GM11168 (cell line): ENCODE results near the gene HAUS3.

ENCODE experiments used
- in situ Hi-C: fragments of 300-500 bp; cut with MboI; formaldehyde crosslinking; loops from one replicate; pipeline ENCODE4 v1.12.0; 2022; ENCODE audit warnings: low sequenced_read_pairs; ENCODE audit not compliant: unreplicated experiment

HAUS3 gene

DNA sequence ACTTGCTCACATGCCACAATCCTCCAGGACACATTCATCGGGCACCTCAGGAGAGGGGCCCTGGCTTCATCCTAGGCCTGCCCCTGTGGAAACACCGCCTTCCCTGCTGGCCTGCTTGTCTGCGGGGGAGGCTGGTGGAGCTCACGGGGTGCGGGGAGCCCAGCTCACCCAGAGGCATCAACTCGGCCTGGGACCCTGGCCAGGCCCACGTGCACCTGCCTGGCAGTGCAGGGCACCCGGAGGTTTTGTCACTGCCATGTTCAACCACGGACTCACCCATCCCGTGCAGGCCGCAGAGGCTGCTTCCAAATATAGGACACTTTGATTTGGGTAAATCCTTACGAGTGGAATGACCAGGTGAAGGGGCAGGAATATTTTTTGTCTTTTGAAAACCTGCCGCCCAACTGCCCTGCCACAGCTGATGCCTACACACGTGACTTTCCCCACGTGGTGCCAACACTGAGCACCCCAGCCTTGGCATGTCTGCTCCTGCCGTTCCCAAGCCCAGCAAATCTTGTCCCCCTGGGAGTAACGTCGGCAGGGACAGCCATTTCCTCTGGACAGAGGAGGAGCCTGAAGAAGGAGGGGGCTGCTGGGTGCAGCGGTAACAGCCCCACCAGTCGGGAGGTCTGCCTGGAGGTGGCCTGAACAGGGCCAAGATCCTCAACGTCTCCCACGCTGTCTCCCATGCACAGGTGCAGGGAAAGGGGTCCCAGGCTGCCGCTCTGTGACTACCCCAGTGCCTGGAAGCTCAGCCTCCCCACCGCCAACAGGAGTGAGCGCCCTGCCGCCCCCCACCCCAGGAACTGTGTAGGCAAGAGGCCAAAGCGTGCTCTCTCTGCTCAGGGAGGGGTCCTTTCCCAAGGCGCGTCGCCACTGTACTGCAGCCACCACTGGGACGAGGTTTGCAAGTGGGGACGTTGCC is 11.5 kb upstream of the HAUS3 start:
- in situ Hi-C loops: no loop called here

DNA sequence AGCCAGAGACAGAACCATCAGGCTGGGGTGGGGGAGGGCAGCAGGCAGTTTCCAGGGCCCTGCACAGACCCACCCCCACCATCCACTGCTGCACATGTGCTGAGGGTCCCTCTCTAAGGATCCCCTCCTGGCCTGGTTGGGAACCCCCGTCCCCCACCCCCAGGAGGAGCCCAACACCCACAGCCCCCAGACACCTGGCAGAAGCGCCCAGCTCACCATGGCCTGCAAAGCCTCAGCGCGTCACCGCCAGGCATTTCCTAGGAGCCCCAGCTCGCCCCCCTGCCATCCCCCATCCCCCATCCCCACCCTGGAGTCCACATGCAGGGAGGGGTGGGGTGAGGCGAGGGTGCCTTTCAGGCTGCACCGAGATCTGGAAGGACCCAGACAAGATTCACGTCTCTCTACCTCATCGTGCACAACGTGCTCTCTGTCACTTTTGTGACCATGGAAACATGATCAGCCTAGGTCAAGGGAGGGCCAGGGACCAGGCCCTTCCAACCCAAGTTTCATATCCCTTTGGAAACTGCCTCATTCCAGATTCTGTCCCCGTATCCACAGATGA is 10.7 kb upstream of the HAUS3 start:
- in situ Hi-C loops: no loop called here

DNA sequence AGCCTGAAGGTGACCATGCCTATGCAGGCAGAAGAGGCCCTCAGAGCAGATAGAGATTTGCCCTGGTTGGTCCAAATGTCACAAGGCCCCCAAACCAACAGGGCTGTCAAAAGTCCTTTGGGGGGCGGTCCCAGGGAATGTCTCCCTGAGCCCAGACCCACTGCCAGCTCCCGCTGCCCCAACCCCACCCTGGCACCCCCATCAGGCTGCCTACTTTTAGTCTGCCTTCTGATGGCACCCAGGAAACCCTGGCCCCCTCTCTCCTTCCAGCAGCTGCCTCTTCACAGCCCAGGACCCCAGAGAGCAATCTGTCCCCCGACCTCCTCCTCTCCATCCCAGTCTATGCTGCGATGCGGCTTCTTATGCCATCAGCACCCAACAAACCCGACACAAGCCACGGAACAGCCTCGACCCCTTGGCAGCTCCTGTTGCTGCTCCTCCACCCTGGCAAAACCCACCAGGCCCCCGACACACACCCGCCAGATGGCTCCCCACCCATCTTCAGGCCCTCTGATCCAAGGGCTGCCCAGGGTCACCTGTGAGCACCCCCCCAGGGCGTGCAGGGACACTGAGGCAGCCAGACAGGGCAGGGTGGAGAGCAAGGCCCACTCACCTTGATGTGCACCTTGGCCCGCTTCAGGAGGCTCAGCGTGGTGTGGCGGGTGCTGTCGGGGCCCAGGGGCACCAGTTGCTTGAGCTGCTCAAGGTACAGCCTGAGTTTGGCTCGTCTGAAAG is 10.0 kb upstream of the HAUS3 start:
- in situ Hi-C loops: no loop called here

DNA sequence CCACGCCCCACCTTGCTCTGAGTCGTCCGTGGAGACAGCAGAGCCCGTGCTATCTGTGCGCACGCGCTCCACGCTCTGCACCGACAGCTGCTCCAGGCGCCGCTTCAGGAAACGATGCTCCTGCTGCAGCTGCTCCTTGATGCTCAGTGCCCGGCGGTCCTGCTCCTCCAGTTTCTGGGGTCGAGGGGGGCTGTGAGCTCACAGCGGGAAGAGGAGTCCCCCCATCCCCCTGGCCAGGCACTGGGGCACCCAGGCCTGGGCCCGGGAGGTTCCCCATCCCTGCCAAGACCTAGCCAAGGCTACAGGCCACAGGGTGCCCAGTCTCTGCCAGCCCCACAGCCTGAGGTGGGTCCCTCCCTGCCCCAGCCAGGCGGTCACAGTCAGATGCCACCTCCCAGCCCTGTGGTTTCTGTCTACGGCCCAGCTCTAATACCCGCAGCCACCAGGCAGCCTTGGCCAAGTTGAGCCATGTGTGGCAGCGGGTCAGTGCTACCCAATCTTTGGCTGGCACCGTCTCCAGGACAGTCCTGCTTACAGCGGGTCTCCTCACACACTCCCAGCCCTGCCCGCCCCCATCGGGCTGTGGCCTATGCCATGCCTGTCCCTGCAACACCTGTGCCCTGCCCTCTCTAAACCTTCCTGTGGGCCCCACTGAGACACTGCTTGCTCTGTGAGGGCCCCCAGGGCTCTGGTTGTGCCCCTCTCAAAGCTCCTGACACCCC is 9.3 kb upstream of the HAUS3 start:
- in situ Hi-C loops: no loop called here

DNA sequence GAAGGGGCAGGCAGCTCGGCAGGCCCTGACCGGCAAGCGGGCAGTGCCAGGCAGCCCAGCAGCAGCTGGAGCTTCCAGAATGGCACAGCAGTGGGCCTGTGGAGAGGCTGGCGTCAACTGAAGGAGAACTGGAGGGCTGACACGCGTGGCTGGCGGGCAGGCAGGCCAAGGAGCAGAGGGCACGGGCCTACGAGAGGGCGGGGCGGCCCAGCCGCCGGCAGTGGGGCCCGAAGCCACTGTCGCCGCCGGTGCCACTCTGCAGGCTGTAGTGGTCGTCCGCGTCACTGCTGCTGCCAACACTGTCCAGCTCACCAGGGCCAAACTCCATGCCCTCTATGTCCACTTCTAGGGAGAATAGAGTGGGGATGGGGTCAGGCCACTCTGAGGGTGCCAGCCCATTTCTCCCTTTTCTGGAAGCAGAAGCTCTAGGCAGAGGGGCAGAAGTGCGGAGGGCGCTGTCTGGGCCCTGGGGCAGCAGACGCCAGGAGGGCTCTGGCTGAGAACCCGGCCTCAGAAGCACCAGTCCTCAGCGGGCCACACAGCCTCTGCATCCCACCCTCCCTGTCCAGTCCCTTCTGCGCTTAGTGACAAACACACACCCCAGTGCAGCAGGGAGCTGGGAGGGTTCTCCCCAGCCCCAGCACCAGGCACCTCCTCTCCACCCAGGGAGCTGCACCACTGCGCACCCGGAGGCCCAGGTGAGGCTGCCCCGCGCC is 8.6 kb upstream of the HAUS3 start:
- in situ Hi-C loops: no loop called here

DNA sequence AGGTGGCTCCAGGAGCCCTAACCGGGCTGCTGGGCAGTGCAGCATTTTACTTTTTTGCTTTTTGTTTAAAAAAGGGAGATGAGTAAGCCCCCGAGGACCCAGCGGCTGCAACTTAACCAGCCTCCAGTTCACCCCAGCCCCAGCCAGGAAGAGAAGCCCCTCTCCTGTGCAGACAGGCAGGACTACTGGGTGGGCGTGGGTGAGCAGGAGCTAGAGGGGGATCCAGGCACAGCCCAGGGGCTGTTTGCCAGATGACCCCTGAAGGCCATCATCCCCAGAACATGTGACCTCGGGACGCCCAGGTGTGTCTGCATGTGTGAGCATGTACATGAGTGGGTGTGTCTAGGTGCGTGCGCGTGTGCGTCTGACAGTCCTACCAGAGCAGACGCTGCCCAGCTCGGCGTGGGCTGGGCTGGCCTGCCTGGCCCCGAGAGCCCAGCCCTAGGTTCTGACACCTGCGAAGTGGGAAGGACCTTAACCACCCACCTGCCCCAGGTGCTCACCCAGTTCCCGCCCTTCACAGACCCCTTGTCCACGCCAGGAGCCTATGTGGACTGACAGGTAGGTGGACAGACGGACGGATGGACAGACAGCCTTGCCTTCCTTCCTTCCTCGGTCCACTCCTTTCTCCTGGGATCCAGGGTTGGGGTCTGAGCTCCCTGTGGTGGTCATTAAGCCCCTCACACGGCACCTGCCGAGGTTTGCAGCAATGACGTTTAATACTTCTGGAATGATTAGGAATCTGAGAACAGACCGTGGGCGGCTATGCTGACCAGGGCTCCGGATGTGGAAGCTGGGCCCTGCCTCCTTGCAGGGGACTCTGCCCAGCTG is 7.8 kb upstream of the HAUS3 start:
- in situ Hi-C loops: no loop called here

DNA sequence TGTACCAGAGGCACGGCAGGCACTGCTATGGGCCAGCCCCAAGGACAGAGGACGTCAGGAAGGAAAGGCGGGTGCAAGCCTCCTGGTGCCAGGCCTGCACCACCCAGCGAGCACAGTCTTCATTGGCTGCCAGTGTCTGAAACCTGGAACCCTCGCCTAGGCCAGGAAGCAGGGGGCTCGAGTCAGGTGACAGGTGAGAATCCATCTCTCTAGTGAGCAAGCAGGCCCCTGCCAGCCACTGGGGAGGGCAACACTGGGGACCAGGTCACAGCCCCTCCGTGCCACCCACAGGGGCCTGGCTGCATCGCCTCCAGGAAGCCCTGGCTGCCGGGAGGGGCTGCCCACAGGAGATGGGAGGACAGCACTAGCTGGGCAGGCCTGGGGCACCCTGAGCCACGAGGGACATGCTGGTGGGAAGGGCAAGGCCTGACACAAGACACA is 6.9 kb upstream of the HAUS3 start:
- in situ Hi-C loops: no loop called here

DNA sequence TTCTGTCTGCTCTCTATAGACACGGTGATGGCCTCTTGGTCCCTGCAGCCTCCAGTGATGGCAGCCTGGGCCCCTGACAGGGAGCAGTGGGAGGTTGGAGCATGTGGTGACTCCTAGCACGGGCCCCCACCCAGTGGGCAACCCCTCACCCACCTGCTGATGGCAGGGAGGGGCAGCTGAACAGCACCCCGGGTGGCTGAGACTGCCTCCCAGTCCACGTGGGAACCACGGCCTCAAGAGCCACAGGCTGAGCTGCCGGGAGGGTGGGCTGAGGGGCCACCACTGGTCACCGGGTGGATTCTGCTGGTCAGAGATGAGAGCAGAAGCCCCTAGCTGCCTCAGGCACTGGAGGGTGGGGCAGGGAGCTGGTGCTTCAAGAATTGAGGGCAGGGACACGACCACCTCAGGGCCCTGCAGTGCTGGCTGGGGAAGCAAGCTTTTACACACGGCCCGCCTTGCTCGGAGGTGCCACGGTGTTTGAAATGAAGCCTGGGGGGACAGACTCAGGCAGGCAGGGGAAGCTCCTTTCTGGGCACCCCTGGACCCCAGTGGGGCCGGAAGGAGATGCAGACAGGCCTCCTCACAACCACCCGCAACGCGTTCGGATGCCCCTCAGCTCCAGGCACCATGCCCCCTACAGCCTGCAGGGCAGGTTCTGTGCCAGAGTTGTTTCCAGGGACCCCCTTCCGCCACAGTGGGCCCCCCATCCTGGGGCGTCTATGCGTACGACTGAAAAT is 6.3 kb upstream of the HAUS3 start:
- in situ Hi-C loops: no loop called here

DNA sequence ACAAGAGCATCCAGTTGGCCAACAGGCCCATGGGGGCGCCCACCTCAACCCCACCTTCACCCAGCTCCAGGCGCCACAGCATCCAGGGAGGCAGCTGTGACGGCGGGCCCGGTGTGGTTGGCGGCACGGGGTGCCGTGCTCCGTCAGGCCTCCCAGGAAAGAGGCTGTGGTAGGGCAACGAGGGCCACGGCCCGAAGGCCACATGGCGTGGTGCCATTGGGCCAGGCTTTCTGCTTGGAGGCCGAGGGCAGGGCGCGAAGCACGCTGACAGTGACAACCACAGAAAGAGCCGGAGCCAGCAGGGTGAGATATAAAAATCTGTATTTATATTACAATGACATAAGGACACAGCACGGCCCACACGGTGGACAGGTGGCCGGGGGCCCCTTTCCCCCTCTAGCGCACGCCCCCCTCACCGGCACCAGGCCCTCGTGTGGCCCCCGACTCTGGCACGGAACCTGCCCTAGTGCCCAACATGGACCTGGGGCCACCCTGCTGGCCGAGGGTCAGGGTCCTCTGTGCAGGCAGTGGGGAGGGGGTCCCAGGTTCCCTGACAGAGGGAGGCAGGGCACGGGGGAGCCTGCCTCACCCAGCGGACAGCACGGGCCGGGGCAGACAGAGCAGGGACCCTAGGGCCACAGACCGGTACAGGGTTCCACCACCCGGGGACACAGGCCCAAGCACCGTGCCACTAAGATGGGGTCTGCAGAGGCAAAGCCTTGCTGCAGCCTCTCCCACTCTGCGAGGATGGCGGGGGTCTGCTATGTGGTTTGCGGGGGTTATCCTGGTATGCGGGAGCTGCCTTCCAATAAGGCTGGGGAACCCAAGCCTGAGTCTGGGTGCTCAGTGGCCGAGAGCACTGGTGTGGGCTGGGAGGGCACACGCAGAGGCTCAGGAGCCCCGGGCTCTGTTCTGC is 5.5 kb upstream of the HAUS3 start:
- in situ Hi-C loops: no loop called here

DNA sequence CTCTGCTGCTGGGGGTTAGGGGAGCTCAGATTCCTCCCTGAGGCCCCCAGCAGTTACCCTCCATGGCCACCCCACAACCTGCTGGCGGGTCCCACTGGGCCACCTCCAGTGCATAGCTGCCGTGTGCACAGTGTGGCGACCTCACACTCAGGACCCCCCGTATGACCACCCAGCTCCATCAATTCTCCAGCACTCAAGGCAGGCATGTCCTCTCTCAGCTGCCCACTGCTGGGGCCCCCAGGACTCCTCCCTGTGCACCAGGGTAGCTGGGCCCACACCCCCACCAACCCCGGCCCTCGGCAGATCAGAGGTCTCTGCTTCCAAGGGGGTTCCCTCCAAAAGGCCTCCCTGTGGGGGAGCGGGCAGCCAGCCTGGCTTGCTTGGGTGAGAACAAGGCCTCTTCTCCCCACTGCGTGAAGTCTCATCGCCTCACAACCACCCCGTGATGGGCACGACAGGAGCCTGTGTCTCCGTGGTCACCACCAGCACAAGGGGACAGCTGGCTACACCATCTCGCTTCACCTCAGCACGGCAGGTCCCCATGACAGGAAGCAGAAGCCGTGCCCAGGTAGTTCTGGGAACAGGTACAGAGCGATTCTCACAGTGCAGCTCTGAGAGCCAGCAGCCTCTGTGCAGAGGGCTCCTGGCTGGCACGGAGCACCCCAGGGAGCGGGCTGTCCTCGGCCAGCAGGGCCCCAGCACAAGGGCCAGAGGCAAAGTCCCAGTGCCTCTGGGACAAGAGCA is 4.6 kb upstream of the HAUS3 start:
- in situ Hi-C loops: no loop called here

DNA sequence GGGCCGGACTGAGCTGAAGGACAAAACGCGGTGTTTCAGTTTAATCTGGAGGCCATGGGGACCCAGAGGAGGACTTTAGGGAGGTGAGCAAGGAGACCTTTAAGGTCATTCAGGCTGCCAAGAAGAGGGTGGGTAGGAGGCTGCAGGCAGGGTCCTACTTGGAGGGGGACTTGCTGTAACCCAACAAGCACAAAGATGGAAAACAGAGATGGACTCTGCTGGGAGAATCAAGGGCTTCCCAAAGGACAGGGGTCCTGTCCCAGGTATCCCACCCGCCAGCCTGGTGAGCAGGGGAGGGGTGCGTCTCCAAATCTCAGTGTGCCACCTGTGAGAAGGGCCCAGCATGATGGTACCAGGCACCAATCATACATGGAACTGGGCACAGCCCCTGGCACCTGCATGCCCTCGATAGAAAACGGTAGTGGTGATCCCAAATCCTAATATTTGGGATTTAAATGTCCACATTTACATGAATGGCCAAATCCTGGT is 3.9 kb upstream of the HAUS3 start:
- in situ Hi-C loops: no loop called here

DNA sequence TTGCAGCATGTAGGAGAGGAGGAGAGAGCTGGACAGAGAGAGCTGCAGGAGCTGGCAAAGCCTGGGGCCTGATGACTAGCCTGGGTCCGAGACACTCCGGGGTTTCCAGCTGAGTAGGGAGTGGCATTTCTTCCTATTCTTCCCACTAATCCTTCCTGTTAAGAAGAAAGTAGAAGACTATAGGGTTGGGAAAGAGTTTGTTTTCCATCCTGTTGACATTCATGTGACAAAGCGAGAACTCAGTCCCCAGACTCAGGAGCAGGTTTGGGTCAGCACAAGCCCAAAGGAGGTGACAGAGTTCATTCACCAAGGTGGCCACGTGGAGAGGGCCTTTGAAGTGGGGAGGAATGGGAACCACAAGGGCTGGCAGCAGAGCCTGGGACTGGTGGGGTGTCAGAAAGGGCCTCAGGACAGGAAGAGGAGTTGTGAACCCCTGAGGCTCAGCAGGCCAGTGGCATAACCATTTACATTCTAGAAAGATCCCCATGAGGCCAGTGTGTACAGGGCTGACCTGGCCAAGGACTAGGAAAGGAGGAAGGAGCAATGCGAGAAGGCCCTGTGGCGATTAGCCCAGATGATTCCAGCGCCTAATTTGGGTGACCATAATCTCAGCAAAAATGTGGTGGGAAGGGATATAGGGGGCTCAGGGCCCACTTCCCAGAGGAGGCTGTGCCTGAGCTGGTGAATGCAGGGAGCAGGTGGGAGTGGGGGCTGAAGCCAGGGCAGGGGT is 3.3 kb upstream of the HAUS3 start:
- in situ Hi-C loops: no loop called here

DNA sequence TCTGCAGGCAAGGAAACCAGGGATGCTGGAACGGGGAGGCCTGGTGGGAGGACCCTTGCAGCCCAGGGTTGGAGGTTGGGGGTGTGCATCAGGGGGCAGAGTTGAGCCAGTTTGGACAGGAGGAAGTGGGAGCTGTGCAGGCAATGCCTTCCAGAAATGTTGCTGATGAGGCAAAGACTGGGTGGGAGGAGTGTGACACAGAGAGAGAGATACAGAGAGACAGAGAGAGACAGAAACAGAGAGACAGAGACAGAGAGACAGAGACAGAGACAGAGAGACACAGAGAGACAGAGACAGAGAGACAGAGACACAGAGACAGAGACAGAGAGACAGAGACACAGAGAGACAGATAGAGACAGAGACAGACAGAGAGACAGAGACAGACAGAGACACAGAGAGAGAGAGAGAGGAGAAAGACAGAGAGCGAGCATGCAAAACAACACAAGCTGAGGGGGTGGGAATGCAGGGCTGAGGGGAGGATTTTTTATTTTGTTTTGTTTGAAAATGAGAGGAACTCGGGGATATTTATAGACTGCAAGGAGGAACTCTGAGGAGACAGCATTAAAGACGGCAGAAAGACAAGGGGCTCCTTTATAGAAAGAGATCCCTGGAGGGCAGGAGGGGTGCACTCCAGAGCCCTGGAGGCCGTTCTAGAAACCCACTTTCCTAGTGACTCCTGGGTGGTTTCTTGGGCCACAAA is 1.9 kb upstream of the HAUS3 start:
- in situ Hi-C loops: no loop called here

DNA sequence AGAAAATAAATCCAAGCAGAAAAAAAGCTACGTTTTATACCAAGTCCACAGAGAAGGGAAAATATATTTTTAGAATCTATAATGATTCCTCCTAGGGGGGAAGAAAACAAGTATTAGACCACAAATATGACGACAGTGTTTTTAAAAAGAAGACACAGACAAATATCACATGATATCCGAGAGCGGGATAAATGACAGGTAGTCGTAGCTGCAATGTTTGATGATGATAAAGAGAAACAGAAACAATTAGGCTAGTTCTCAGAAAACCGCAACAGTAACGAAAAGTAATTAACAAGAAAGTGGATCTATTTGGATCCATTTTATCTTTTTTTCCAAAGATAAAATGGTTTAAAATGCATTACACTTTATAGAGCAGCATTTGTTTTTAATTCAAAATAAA is 918 bp downstream of the HAUS3 start:
- in situ Hi-C loops: no loop called here

DNA sequence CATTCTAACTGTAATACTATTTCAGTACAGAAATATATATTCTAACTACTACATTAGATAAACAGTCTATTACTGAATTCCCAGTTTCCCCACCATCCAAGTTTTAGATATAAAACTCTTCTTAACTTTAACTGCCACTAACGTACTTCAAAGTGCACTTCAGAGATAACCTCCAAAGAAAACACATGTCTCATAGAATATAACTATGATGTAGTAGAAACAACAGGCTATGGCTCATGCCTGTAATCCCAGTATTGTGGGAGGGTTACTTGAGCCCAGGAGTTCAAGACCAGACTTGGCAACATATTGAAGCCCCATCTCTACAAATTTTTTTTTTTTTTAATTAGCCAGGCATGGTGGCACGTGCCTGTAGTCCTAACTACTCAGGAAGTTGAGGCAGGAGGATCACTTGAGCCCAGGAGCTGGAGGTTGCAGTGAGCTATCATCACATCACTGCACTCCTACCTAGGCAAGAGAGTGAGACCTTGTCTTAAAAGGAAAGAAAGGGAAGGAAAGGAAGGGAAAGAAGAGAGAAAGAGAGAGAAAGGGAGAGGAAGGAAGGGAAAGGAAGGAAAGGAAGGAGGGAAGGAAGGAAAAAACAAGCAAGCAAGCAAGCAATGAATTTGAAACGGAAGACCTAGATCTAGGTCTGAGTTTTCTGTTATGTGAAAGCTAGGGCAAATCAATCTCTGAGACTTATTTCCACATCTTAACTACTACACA is 4.8 kb downstream of the HAUS3 start:
- in situ Hi-C loops: no loop called here
